Measurements from ENCODE around the gene ZSWIM8. TPM values are rescaled to one million over a fixed set of nuclear protein-coding genes. Genes with fewer than 3 reads are reported as not detected.

ZSWIM8 gene
- total RNA-seq, 2 donors from 2014 or later, result 37.6 to 63.2 TPM

- Histone ChIP-seq H3K4me1 (no peaks in the 10 kb centered on the region), H3K9me3 (no peaks in the 10 kb centered on the region), H3K27ac (no peak overlapping the region), H3K36me3 (peaks cover 82% of the 10 kb centered on the region), H3K4me3 (no peak overlapping the region), H3K27me3 (no peaks in the 10 kb centered on the region)
- TF ChIP-seq CTCF (IDR thresholded peaks at IDR 0.05), result no peak
- no peak for DNase-seq (ENCODE audit: low spot score)
These were observed 23.6 kb upstream of the ZSWIM8 start for GRCh38 chr10:73761781-73762180.

- no peak overlapping the region for H3K27ac ChIP-seq
- no peaks in the 10 kb centered on the region for H3K27me3 ChIP-seq
- TF ChIP-seq CTCF (IDR thresholded peaks at IDR 0.05), result no peak
- peaks cover 93% of the 10 kb centered on the region for H3K36me3 ChIP-seq
- H3K4me3 ChIP-seq, result no peak overlapping the region
- H3K4me1 ChIP-seq, result no peaks in the 10 kb centered on the region
- DNase-seq (ENCODE audit: low spot score), result no peak
- H3K9me3 ChIP-seq, result no peaks in the 10 kb centered on the region
These were observed 22.5 kb upstream of the ZSWIM8 start for GRCh38 chr10:73762915-73763314.

- H3K27me3 ChIP-seq, result no peaks in the 10 kb centered on the region
- no peaks in the 10 kb centered on the region for H3K9me3 ChIP-seq
- peaks cover 98% of the 10 kb centered on the region for H3K36me3 ChIP-seq
- TF ChIP-seq CTCF (IDR thresholded peaks at IDR 0.05), result no peak
- no peak overlapping the region for H3K27ac ChIP-seq
- no peaks in the 10 kb centered on the region for H3K4me1 ChIP-seq
- DNase-seq (ENCODE audit: low spot score), result no peak
- no peak overlapping the region for H3K4me3 ChIP-seq
These were observed 22.1 kb upstream of the ZSWIM8 start for GRCh38 chr10:73763343-73763742.

- no peaks in the 10 kb centered on the region for H3K27me3 ChIP-seq
- H3K9me3 ChIP-seq, result no peaks in the 10 kb centered on the region
- DNase-seq (ENCODE audit: low spot score), result no peak
- no peak for TF ChIP-seq CTCF (IDR thresholded peaks at IDR 0.05)
- no peak overlapping the region for H3K27ac ChIP-seq
- no peaks in the 10 kb centered on the region for H3K4me1 ChIP-seq
- no peak overlapping the region for H3K4me3 ChIP-seq
- peaks cover 100% of the 10 kb centered on the region for H3K36me3 ChIP-seq
These were observed 20.3 kb upstream of the ZSWIM8 start for GRCh38 chr10:73765066-73765465.

GRCh38 chr10:73768881-73769280, 16.5 kb upstream of the ZSWIM8 start:
- Histone ChIP-seq H3K4me1 (peaks cover 0 to 16% of the 10 kb centered on the region in 2 donors), H3K27ac (no peak overlapping the region), H3K9me3 (no peaks in the 10 kb centered on the region), H3K36me3 (peaks cover 75% of the 10 kb centered on the region), H3K27me3 (no peaks in the 10 kb centered on the region), H3K4me3 (no peak overlapping the region)
- TF ChIP-seq CTCF (IDR thresholded peaks at IDR 0.05), result no peak
- no peak for DNase-seq (ENCODE audit: low spot score)

GRCh38 chr10:73769396-73769795, 16.0 kb upstream of the ZSWIM8 start:
- Histone ChIP-seq H3K9me3 (no peaks in the 10 kb centered on the region), H3K27ac (no peak overlapping the region), H3K4me1 (peaks cover 0 to 21% of the 10 kb centered on the region in 2 donors), H3K27me3 (no peaks in the 10 kb centered on the region), H3K4me3 (no peak overlapping the region), H3K36me3 (peaks cover 70% of the 10 kb centered on the region)
- no peak for TF ChIP-seq CTCF (IDR thresholded peaks at IDR 0.05)
- DNase-seq (ENCODE audit: low spot score), result no peak

All from right atrium auricular region (tissue), 2 donors.